Smooth muscle cell (in vitro differentiated cells): ENCODE data around the gene PITPNM3. TPM values are rescaled to one million over a fixed set of nuclear protein-coding genes. Genes with fewer than 3 reads are reported as not detected.
A peak's percentile ranks its signal among the peaks of the same experiment; 100 is the strongest.

Source experiments
- DNase-seq: peaks from one replicate; lab custom pipeline; 2025; ENCODE audit not compliant: unreplicated experiment; lab: John Stamatoyannopoulos, UW
- H2AFZ ChIP-seq: fragments of 200-600 bp; sonication (generic); 2 replicates; pipeline ENCODE4 v1.6.0; 2016; ENCODE audit warnings: antibody characterized with exemption, low read depth, mild to moderate bottlenecking
- H3F3A ChIP-seq: fragments of 200-600 bp; sonication (generic); 2 replicates; pipeline ENCODE4 v1.6.0; 2017; ENCODE audit warnings: antibody characterized with exemption, low read depth
- H3K27ac ChIP-seq: fragments of 200-600 bp; sonication (generic); 2 replicates; pipeline ENCODE4 v1.5.1; 2016; ENCODE audit warnings: low read depth, mild to moderate bottlenecking
- H3K27me3 ChIP-seq: fragments of 200-600 bp; sonication (generic); 2 replicates; pipeline ENCODE4 v1.6.1; 2016; ENCODE audit warnings: low read depth, mild to moderate bottlenecking
- H3K36me3 ChIP-seq: fragments of 200-600 bp; sonication (generic); 2 replicates; pipeline ENCODE4 v1.5.1; 2016; ENCODE audit warnings: low read depth
- H3K4me1 ChIP-seq: fragments of 200-600 bp; sonication (generic); 2 replicates; pipeline ENCODE4 v1.5.1; 2016; ENCODE audit warnings: low read depth
- H3K4me2 ChIP-seq: fragments of 200-600 bp; sonication (generic); 2 replicates; pipeline ENCODE4 v1.6.0; 2016; ENCODE audit warnings: mild to moderate bottlenecking
- H3K4me3 ChIP-seq: fragments of 200-600 bp; sonication (generic); 2 replicates; pipeline ENCODE4 v1.5.1; 2016; ENCODE audit warnings: mild to moderate bottlenecking
- H3K79me2 ChIP-seq: fragments of 200-600 bp; sonication (generic); 2 replicates; pipeline ENCODE4 v1.6.0; 2016; ENCODE audit warnings: low read depth, mild to moderate bottlenecking
- H3K9ac ChIP-seq: fragments of 200-600 bp; sonication (generic); 2 replicates; pipeline ENCODE4 v1.6.0; 2016; ENCODE audit warnings: low read depth
- H3K9me3 ChIP-seq: fragments of 200-600 bp; sonication (generic); replicated peaks from 2 replicates; pipeline ENCODE4 v1.5.1; 2016; ENCODE audit warnings: low read depth
- H4K20me1 ChIP-seq: fragments of 200-600 bp; sonication (generic); 2 replicates; pipeline ENCODE4 v1.6.0; 2016; ENCODE audit warnings: low read depth
- WGBS: methylation state at CpG from one replicate; pipeline ENCODE4 v1.1.7; 2016; ENCODE audit warnings: low lambda C conversion rate; 5-methylcytosine and 5-hydroxymethylcytosine counted together
- polyA plus RNA-seq: library from polyadenylated mRNA; unstranded; fragments of >200 nt; fragmentation: Nextera tagmentation; extraction: Ambion mirVana; gene quantifications from 2 replicates; pipeline ENCODE4 v1.2.1, GENCODE V29; 2016
- total RNA-seq: library from RNA; depleted of rRNA; stranded (reverse); fragments of >200 nt; gene quantifications from 2 replicates; pipeline ENCODE4 v1.2.3, GENCODE V29; 2014
- TF ChIP-seq, protein P1 (sequence below): fragments of 200-600 bp; sonication (generic); IDR thresholded peaks from 2 replicates; pipeline ENCODE4 v1.5.1; 2017; ENCODE audit warnings: borderline replicate concordance, mild to moderate bottlenecking, antibody characterized with exemption; ENCODE audit not compliant: insufficient read depth, poor library complexity, severe bottlenecking

Gene PITPNM3
- total and polyA plus RNA-seq, 2 experiments from 2014 or later = 2.4 to 2.6 TPM

DNA sequence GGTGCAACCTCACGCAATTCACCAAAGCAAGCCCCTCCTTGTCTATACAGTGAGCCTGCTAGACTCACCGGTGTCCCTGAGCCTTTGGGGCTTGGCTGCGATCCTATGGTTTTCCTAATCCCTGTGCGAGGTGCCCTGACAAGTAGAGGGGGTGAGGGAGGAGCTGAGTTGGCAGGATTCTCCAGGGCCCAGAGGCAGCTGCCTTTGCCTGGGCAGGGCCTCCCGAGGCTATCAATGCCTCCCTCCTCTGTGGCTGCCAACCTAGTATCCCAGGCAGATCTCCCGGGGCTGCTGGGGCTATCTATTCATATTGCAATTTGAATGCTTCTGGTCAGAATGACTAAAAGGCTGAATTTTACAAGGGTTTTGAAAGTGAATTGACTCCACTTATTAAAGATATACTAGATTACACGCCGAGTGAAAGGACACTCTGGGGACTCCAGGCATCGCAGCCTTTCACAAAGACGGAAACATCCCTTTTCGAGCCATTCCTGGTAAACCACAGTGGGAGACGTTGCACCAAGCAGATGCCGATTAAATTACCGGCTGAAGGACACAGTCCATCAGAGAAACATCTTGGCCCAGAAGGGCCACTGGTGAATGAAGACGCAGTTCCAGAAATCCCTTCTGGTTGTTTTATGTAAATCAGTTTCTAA, 11.3 kb upstream of the PITPNM3 start:
- H3K79me2 ChIP-seq = no peaks in the 10 kb centered on the region
- H3K9me3 ChIP-seq = no peaks in the 10 kb centered on the region
- TF ChIP-seq, protein P1, sequence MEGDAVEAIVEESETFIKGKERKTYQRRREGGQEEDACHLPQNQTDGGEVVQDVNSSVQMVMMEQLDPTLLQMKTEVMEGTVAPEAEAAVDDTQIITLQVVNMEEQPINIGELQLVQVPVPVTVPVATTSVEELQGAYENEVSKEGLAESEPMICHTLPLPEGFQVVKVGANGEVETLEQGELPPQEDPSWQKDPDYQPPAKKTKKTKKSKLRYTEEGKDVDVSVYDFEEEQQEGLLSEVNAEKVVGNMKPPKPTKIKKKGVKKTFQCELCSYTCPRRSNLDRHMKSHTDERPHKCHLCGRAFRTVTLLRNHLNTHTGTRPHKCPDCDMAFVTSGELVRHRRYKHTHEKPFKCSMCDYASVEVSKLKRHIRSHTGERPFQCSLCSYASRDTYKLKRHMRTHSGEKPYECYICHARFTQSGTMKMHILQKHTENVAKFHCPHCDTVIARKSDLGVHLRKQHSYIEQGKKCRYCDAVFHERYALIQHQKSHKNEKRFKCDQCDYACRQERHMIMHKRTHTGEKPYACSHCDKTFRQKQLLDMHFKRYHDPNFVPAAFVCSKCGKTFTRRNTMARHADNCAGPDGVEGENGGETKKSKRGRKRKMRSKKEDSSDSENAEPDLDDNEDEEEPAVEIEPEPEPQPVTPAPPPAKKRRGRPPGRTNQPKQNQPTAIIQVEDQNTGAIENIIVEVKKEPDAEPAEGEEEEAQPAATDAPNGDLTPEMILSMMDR = no peak
- H3K36me3 ChIP-seq = no peaks in the 10 kb centered on the region
- no peaks in the 10 kb centered on the region for H4K20me1 ChIP-seq
- H3K4me2 ChIP-seq = peak overlapping the region; percentile 50
- 26% methylated on average over 15 of the region's 15 CpGs for WGBS
- H3K4me3 ChIP-seq = no peak overlapping the region
- no peaks in the 10 kb centered on the region for H3K27me3 ChIP-seq
- DNase-seq = no peak
- H3K9ac ChIP-seq = no peak overlapping the region
- no peak overlapping the region for H2AFZ ChIP-seq
- peaks cover 21% of the 10 kb centered on the region for H3K4me1 ChIP-seq
- H3F3A ChIP-seq = no peaks in the 10 kb centered on the region
- peak overlapping the region; percentile 34 for H3K27ac ChIP-seq

DNA sequence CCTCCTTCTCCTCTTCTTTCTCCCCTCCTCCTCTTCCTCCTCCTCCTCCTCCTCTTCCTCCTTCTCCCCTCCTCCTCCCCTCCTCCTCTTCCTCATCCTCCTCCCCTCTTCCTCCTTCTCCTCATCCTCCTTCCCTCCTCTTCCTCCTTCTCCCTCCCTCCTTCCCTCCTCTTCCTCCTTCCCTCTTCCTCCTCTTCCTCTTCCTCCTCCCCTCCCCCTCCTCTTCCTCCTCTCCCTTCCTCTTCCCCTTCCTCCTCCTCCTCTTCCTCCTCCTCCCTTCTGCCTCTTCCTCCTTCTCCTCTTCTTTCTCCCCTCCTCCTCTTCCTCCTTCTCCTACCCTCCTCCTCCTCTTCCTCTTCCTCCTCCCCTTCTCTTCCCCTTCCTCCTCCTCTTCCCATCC, 5.1 kb upstream of the PITPNM3 start:
- Histone ChIP-seq H3K79me2 (no peaks in the 10 kb centered on the region), H3K4me2 (no peak overlapping the region), H3K9ac (no peak overlapping the region), H3K27me3 (no peaks in the 10 kb centered on the region), H3K4me3 (no peak overlapping the region), H3K27ac (no peak overlapping the region), H3K4me1 (no peaks in the 10 kb centered on the region), H3F3A (no peaks in the 10 kb centered on the region), H3K36me3 (no peaks in the 10 kb centered on the region), H4K20me1 (no peaks in the 10 kb centered on the region), H2AFZ (no peak overlapping the region), H3K9me3 (no peaks in the 10 kb centered on the region)
- DNase-seq = no peak
- TF ChIP-seq, protein P1 = no peak

DNA sequence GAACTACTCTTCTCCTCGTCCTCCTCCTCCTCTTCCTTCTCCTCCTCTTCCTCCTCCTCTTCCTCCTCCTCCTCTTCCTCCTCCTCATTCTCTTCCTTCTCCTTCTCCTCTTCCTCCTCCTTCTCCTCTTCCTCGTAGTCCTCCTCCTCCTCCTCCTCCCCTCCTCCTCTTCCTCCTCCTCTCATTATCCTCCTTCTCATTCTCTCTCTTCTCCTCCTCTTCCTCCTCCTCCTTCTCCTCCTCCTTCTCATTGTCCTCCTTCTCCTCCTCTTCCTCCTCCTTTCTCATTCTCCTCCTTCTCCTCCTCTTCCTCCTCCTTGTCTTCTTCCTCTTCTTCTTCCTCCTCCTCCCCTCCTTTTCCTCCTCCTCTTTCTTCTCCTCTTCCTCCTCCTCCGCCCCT, 4.1 kb upstream of the PITPNM3 start:
- no peaks in the 10 kb centered on the region for H3K27me3 ChIP-seq
- WGBS = 70% methylated on average over 2 of the region's 3 CpGs
- no peak overlapping the region for H3K9ac ChIP-seq
- H3K4me3 ChIP-seq = no peak overlapping the region
- H3K4me1 ChIP-seq = peaks cover 1% of the 10 kb centered on the region
- no peaks in the 10 kb centered on the region for H3K36me3 ChIP-seq
- no peak overlapping the region for H3K27ac ChIP-seq
- H3K79me2 ChIP-seq = no peaks in the 10 kb centered on the region
- H2AFZ ChIP-seq = no peak overlapping the region
- no peaks in the 10 kb centered on the region for H3K9me3 ChIP-seq
- no peaks in the 10 kb centered on the region for H3F3A ChIP-seq
- H4K20me1 ChIP-seq = no peaks in the 10 kb centered on the region
- TF ChIP-seq, protein P1 = no peak
- DNase-seq = no peak
- H3K4me2 ChIP-seq = no peak overlapping the region

DNA sequence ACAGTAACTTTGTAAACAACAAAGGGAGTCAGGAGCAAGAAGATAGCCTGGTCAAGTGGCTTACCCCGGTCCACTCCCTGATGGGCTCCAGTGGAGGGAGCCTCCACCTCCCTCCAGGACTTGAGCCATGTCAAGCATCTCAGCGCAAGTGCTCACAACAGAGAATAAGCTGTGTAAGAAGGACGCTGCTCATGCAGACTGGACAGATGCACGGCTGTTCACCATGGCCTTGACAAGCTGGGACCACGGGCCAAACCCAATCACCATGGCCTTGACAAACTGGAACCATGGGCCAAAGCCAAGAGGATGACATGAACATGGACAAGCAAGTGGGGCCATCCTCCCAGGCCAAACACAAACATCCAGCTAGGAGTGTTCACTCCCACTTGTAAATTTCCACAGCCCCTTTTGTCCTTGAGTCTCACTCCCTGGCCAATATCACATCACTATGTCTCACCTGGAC, 3.4 kb upstream of the PITPNM3 start:
- H3K4me1 ChIP-seq = peaks cover 6% of the 10 kb centered on the region
- H3K9ac ChIP-seq = no peak overlapping the region
- no peak overlapping the region for H2AFZ ChIP-seq
- no peak overlapping the region for H3K4me2 ChIP-seq
- no peaks in the 10 kb centered on the region for H4K20me1 ChIP-seq
- H3K27me3 ChIP-seq = peaks cover 4% of the 10 kb centered on the region
- no peaks in the 10 kb centered on the region for H3K36me3 ChIP-seq
- H3K79me2 ChIP-seq = no peaks in the 10 kb centered on the region
- DNase-seq = no peak
- no peak overlapping the region for H3K27ac ChIP-seq
- H3K9me3 ChIP-seq = no peaks in the 10 kb centered on the region
- no peaks in the 10 kb centered on the region for H3F3A ChIP-seq
- TF ChIP-seq, protein P1 = no peak
- 92% methylated on average over 5 of the region's 5 CpGs for WGBS
- no peak overlapping the region for H3K4me3 ChIP-seq
